Activated CD8-positive, alpha-beta memory T cell treated with anti-CD3 and anti-CD28 coated beads for 24 hours (primary cell): Measurements from ENCODE around the gene ONECUT3.

Source experiments
- DNase-seq: peaks from one replicate; pipeline ENCODE4 v3.0.0-alpha.2; 2020

ONECUT3 gene

GRCh38 chr19:1817553-1818179 lies 64.4 kb downstream of the ONECUT3 start:
- no peak for DNase-seq

GRCh38 chr19:1818549-1819195 lies 65.4 kb downstream of the ONECUT3 start:
- DNase-seq: no peak

- no peak for DNase-seq
Observed at GRCh38 chr19:1819341-1820255, 66.3 kb downstream of the ONECUT3 start.

GRCh38 chr19:1822210-1822609 lies 68.9 kb downstream of the ONECUT3 start:
- DNase-seq: no peak

GRCh38 chr19:1823020-1823419 lies 69.7 kb downstream of the ONECUT3 start:
- DNase-seq: no peak

- DNase-seq: no peak
Observed at GRCh38 chr19:1823539-1824251, 70.4 kb downstream of the ONECUT3 start.

- DNase-seq: no peak
Observed at GRCh38 chr19:1824252-1824622, 70.9 kb downstream of the ONECUT3 start.

- peak; percentile 90 for DNase-seq
Observed at GRCh38 chr19:1825909-1826556, 72.7 kb downstream of the ONECUT3 start.

GRCh38 chr19:1826557-1827521 lies 73.5 kb downstream of the ONECUT3 start:
- no peak for DNase-seq

- DNase-seq: no peak
Observed at GRCh38 chr19:1827566-1828278, 74.4 kb downstream of the ONECUT3 start.

- DNase-seq: no peak
Observed at GRCh38 chr19:1828279-1829238, 75.3 kb downstream of the ONECUT3 start.

- DNase-seq: no peak
Observed at GRCh38 chr19:1829958-1830357, 76.7 kb downstream of the ONECUT3 start.

GRCh38 chr19:1830568-1830967 lies 77.3 kb downstream of the ONECUT3 start:
- no peak for DNase-seq
